Measurements from ENCODE around the gene AGRN.

Gene AGRN

GRCh38 chr1:1047407-1047806 lies 27.5 kb downstream of the AGRN start:
- DNase-seq (ENCODE audit: low read depth): no peak
- H3K4me3 ChIP-seq (ENCODE audit: low read depth, low read length): no peak overlapping the region
- TF ChIP-seq CTCF (IDR thresholded peaks at IDR 0.05; ENCODE audit: insufficient read depth, low read depth, low read length, missing control alignments): no peak

GRCh38 chr1:1047963-1048362 lies 28.0 kb downstream of the AGRN start:
- no peak for DNase-seq (ENCODE audit: low read depth)
- H3K4me3 ChIP-seq (ENCODE audit: low read depth, low read length): no peak overlapping the region
- TF ChIP-seq CTCF (IDR thresholded peaks at IDR 0.05; ENCODE audit: insufficient read depth, low read depth, low read length, missing control alignments): no peak

- DNase-seq (ENCODE audit: low read depth): no peak
- H3K4me3 ChIP-seq (ENCODE audit: low read depth, low read length): no peak overlapping the region
- TF ChIP-seq CTCF (IDR thresholded peaks at IDR 0.05; ENCODE audit: insufficient read depth, low read depth, low read length, missing control alignments): no peak
These were observed 28.8 kb downstream of the AGRN start for GRCh38 chr1:1048765-1049164.

- TF ChIP-seq CTCF (IDR thresholded peaks at IDR 0.05; ENCODE audit: insufficient read depth, low read depth, low read length, missing control alignments): no peak
- no peak for DNase-seq (ENCODE audit: low read depth)
These were observed 29.6 kb downstream of the AGRN start for GRCh38 chr1:1049318-1050165.

GRCh38 chr1:1050577-1051052 lies 30.7 kb downstream of the AGRN start:
- DNase-seq (ENCODE audit: low read depth): peak; percentile 66
- H3K4me3 ChIP-seq (ENCODE audit: low read depth, low read length): no peak overlapping the region
- no peak for TF ChIP-seq CTCF (IDR thresholded peaks at IDR 0.05; ENCODE audit: insufficient read depth, low read depth, low read length, missing control alignments)

More at GRCh38 chr1:1049318-1050165, 29.6 kb downstream of the AGRN start:
- no peak overlapping the region for H3K4me3 ChIP-seq (ENCODE audit: low read depth, low read length)

- no peak for DNase-seq (ENCODE audit: low read depth)
- no peak for TF ChIP-seq CTCF (IDR thresholded peaks at IDR 0.05; ENCODE audit: insufficient read depth, low read depth, low read length, missing control alignments)
- no peak overlapping the region for H3K4me3 ChIP-seq (ENCODE audit: low read depth, low read length)
These were observed 31.3 kb downstream of the AGRN start for GRCh38 chr1:1051127-1051810.
